ENCODE measurements around the gene RUVBL1.

RUVBL1 gene

DNA sequence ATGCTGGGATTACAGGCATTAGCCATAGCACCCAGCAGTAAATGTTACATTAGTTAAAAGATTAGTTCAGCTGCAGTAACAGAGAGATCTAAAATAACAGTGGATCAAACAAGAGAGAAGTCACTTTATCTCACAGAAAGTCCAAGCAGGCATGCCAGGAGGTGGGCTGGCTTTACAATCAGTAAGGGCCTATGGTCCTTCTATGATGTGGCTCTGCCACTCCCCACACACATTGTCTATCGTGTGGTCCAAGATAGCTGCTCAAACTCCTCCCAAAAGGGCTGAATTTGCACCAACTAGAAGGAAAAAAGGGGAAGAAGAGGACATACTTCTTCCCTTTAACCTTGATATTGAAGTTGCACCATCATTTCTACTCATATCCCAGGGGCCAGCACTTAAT is 4.6 kb upstream of the RUVBL1 start:
- FAIRE-seq (no peak), DNase-seq (ENCODE audit: insufficient read length) (no peak)
- no peak for TF ChIP-seq POLR2A (IDR thresholded peaks at IDR 0.05; ENCODE audit: low read depth, low read length)
- TF ChIP-seq POLR2AphosphoS5 (IDR thresholded peaks at IDR 0.05; ENCODE audit: low read depth, low read length): no peak
- no peak for TF ChIP-seq TAF1 (IDR thresholded peaks at IDR 0.05; ENCODE audit: borderline replicate concordance, low read depth, low read length)

DNA sequence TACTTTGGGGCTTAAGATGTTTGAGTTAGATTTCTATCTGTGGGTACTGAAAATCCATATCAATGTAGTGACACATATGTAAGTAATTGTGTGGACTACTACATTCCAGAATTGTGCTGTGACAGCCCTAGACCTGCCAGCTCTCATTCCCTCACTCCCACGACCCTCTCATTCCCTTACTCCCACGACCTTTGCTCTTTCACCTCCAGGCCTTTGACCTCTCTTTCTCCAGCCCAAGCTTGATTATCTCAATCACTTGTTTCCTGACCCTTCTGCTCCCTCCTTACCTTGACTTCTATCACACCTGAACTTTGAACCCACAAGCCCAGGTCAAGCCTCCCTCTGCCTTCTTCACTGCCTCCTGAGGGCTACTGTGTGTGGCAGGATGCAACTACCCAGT is 3.6 kb upstream of the RUVBL1 start:
- no peak for TF ChIP-seq POLR2AphosphoS5 (IDR thresholded peaks at IDR 0.05; ENCODE audit: low read depth, low read length)
- TF ChIP-seq POLR2A (IDR thresholded peaks at IDR 0.05; ENCODE audit: low read depth, low read length): no peak
- no peak for TF ChIP-seq TAF1 (IDR thresholded peaks at IDR 0.05; ENCODE audit: borderline replicate concordance, low read depth, low read length)
- no peak for DNase-seq (ENCODE audit: insufficient read length)
- FAIRE-seq: no peak

GRCh38 chr3:128123156-128123537 is 465 bp downstream of the RUVBL1 start:
- FAIRE-seq (no peak), DNase-seq (ENCODE audit: insufficient read length) (no peak)
- TF ChIP-seq POLR2A (IDR thresholded peaks at IDR 0.05; ENCODE audit: low read depth, low read length) (no peak), TAF1 (IDR thresholded peaks at IDR 0.05; ENCODE audit: borderline replicate concordance, low read depth, low read length) (no peak)

DNA sequence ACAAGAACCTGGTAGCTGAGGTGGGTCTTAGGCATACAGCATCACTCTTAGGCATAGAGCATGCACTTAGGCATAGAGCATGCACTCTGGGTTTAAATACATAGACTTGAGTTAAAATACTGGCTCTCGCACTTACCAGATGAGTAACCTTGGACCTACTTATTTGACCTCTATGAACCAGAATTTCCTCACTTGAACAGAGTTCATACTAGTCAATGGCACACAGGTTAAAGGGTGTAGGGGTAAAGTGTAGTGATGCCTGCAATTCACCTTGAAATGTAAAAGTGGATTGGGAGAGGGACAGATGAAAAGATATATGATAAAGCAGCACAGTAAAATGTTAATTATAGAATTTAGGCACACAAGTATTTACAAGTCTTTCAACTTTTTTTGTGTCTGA is 1.6 kb downstream of the RUVBL1 start:
- FAIRE-seq: no peak
- DNase-seq (ENCODE audit: insufficient read length): no peak
- TF ChIP-seq POLR2A (IDR thresholded peaks at IDR 0.05; ENCODE audit: low read depth, low read length) (no peak), TAF1 (IDR thresholded peaks at IDR 0.05; ENCODE audit: borderline replicate concordance, low read depth, low read length) (no peak), POLR2AphosphoS5 (IDR thresholded peaks at IDR 0.05; ENCODE audit: low read depth, low read length) (no peak)

DNA sequence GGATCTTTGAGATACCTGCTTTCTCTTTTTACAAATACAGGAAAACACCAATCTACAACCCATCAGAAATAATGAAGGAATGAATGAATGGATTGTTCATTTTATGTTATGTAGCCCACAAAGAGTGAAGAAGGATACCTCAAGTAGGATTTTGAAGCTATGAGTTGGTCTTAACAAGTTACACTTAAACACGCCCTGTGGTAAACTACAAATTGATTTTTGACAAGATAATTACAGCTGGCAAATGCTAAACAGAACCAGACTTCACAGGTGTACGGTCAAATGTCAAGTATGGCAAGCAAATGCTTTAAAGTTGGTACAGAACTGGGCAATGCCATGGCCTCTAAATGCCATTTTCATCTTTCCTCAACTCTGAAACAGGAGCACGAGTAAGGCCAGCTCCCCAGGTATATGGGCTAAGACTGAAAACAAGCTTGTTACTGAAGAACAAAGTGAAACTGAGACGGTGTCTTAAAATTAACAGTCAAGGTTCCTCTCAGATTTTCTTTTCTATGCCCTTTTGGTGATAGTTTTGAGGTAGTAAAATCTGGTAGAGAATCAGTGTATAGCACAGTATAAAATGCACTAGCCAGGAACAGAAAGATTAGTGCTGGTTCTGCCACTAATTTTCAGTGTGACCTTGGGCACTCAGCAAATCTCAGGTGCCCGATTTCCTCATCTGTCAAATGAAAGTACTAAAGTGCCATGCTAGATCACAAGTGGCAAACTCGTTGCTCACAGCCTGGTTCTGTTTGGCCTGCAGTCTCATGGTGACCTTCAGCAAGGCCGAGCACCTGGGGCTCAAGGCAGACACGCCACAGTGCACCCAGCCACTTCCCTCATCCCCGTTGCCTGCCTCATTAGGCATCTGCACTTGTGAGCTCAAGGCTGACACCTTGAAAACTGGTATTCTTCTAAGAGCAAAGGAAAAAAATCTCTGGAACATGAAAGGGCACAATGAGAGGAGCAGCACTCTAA is 9.5 kb downstream of the RUVBL1 start:
- TF ChIP-seq TAF1 (IDR thresholded peaks at IDR 0.05; ENCODE audit: borderline replicate concordance, low read depth, low read length) (0 out of 2 replicates have a peak, but pooled peaks have one; percentile 40), POLR2AphosphoS5 (IDR thresholded peaks at IDR 0.05; ENCODE audit: low read depth, low read length) (no peak), POLR2A (IDR thresholded peaks at IDR 0.05; ENCODE audit: low read depth, low read length) (no peak; the same call in 1 of the 2 replicates)
- DNase-seq (ENCODE audit: insufficient read length): no peak
- peak; percentile 89 for FAIRE-seq

GRCh38 chr3:128112357-128112968 is 11.1 kb downstream of the RUVBL1 start:
- TF ChIP-seq POLR2AphosphoS5 (IDR thresholded peaks at IDR 0.05; ENCODE audit: low read depth, low read length) (no peak), POLR2A (IDR thresholded peaks at IDR 0.05; ENCODE audit: low read depth, low read length) (no peak), TAF1 (IDR thresholded peaks at IDR 0.05; ENCODE audit: borderline replicate concordance, low read depth, low read length) (no peak)
- FAIRE-seq: no peak
- no peak for DNase-seq (ENCODE audit: insufficient read length)

GRCh38 chr3:128111147-128111546 is 12.5 kb downstream of the RUVBL1 start:
- DNase-seq (ENCODE audit: insufficient read length): no peak
- TF ChIP-seq POLR2AphosphoS5 (IDR thresholded peaks at IDR 0.05; ENCODE audit: low read depth, low read length) (no peak), POLR2A (IDR thresholded peaks at IDR 0.05; ENCODE audit: low read depth, low read length) (no peak), TAF1 (IDR thresholded peaks at IDR 0.05; ENCODE audit: borderline replicate concordance, low read depth, low read length) (no peak)

GRCh38 chr3:128107834-128108233 is 15.8 kb downstream of the RUVBL1 start:
- DNase-seq (ENCODE audit: insufficient read length): no peak
- TF ChIP-seq POLR2AphosphoS5 (IDR thresholded peaks at IDR 0.05; ENCODE audit: low read depth, low read length) (no peak), POLR2A (IDR thresholded peaks at IDR 0.05; ENCODE audit: low read depth, low read length) (no peak)
- no peak for FAIRE-seq

More at GRCh38 chr3:128111147-128111546, 12.5 kb downstream of the RUVBL1 start:
- no peak for FAIRE-seq

GRCh38 chr3:128103136-128103676 is 20.4 kb downstream of the RUVBL1 start:
- TF ChIP-seq TAF1 (IDR thresholded peaks at IDR 0.05; ENCODE audit: borderline replicate concordance, low read depth, low read length): no peak
- no peak for TF ChIP-seq POLR2A (IDR thresholded peaks at IDR 0.05; ENCODE audit: low read depth, low read length)
- no peak for TF ChIP-seq POLR2AphosphoS5 (IDR thresholded peaks at IDR 0.05; ENCODE audit: low read depth, low read length)
- DNase-seq (ENCODE audit: insufficient read length) (no peak), FAIRE-seq (no peak)

DNA sequence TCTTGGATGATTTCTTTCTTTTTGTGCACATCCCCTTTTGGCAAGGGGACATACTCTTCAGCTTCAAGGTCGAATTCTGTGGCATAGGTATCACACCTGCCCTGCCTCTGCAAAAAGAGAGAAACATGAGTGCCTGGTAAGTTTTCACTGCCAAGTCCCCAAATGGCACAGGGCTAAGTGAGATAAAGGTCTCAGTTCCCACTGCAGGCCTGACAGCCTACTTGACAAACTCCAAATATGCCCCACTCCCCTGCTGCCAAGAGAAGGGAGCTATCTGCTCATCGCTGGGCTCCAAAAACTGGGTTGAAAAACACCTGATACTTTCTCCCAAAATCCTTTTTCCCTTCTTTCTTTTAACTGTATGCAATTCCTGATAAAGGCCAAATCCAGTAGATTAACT is 23.0 kb downstream of the RUVBL1 start:
- no peak for FAIRE-seq
- DNase-seq (ENCODE audit: insufficient read length): no peak
- no peak for TF ChIP-seq POLR2AphosphoS5 (IDR thresholded peaks at IDR 0.05; ENCODE audit: low read depth, low read length)
- TF ChIP-seq TAF1 (IDR thresholded peaks at IDR 0.05; ENCODE audit: borderline replicate concordance, low read depth, low read length): no peak
- no peak for TF ChIP-seq POLR2A (IDR thresholded peaks at IDR 0.05; ENCODE audit: low read depth, low read length)

DNA sequence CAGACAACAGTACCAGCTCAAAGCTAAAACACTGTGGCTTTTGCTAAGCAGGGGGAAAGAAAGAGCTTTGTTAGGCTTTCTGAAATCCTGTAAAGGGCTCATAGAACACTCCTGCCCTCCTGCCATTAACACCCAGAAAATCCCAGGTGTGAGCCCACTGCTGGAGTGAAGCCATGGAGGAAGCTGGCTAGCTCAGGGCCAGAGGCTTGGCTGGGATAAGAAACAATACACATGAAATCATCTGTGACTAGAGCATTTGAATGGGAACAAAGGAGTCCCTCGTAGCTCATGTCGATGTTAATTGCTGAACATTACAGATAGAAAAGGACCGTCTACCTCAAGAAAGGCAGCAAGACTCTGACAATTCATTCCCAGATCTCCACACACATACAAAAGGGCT is 23.5 kb downstream of the RUVBL1 start:
- TF ChIP-seq POLR2AphosphoS5 (IDR thresholded peaks at IDR 0.05; ENCODE audit: low read depth, low read length): no peak
- TF ChIP-seq POLR2A (IDR thresholded peaks at IDR 0.05; ENCODE audit: low read depth, low read length): no peak
- no peak for TF ChIP-seq TAF1 (IDR thresholded peaks at IDR 0.05; ENCODE audit: borderline replicate concordance, low read depth, low read length)
- FAIRE-seq: no peak
- DNase-seq (ENCODE audit: insufficient read length): no peak

All from GM12892 (cell line).